Measurements from ENCODE around the gene HSFX3.
"Not testable (repeated sequence)": the region's sequence is repeated elsewhere in the genome, so short reads cannot be mapped to it uniquely, and the experiment has no call there.

The HSFX3 gene

DNA sequence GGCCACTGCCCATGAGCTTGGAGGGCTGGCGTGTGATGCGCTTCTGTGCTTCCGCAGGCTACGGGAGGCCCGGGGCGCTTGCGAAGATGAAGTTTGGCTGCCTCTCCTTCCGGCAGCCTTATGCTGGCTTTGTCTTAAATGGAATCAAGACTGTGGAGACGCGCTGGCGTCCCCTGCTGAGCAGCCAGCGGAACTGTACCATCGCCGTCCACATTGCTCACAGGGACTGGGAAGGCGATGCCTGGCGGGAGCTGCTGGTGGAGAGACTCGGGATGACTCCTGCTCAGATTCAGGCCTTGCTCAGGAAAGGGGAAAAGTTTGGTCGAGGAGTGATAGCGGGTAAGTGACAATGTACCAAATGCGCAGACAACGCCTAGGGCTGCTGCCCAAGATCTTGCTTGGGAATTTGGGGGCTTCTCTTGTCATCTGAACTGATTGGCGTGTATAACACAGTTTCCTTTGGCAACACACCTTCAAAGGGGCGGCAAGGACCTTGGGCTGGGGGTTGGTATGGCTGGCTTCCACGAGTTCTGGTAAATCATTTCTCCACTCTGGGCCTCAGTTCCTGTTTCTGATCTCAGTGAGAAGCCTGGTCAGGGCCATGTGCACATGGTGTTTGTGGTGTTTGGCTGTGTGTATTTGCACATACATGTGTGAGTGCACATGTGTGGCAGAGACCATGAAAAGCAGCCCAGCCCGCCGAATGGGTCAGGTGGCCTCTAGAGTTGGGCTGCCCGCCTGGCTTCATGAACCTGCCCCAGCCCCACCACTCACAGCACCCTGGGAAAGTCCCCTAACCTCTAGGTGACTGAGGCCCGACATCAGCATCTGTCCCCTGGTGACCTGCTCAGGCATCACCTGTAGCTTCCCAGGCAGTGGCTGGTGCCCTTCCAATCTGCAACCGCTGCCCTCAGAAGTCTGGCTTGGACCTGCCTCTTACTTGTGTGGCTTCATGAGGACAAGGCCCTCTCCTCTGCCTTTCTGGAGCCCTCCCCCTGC lies 3.9 kb downstream of the HSFX3 start:
- DNase-seq (ENCODE audit: extremely low spot score); POLR2A ChIA-PET; CTCF ChIA-PET: not testable (repeated sequence)

DNA sequence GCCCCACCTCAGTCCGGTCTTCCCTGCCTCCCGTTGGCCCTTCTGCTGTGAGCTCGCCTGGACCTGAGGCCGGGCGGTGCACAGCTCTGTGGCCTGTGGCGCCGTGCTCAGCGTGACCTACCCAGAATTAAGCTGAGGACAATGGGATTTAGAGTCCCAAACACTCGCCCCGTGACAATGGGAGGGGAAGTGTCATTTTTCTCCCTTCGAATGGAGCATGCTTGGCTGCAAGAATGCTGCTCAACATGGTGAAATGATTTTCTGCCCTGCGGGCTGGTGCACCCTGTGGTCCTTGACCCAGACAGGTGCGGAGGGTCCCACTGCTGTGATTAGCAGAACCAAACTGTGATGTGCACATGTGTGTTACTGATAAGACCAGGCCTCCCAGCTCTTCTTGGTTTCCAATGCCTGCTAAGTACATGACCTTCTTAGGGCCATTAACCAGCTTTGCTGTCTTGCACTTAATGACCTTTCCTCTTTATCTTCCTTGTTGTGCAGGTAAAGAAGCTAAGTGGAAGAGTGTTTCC lies 8.1 kb downstream of the HSFX3 start:
- CTCF ChIA-PET, result no interaction called here
- DNase-seq (ENCODE audit: extremely low spot score), result no peak
- TF ChIP-seq FOXA1 (IDR thresholded peaks at IDR 0.05) (no peak), L3MBTL2 (conservative IDR thresholded peaks at IDR 0.05) (no peak), FOXM1 (IDR thresholded peaks at IDR 0.05; ENCODE audit: borderline replicate concordance) (no peak), TARDBP (IDR thresholded peaks at IDR 0.05) (no peak), SUZ12 (IDR thresholded peaks at IDR 0.05) (no peak)
- TF ChIP-seq, protein P1, sequence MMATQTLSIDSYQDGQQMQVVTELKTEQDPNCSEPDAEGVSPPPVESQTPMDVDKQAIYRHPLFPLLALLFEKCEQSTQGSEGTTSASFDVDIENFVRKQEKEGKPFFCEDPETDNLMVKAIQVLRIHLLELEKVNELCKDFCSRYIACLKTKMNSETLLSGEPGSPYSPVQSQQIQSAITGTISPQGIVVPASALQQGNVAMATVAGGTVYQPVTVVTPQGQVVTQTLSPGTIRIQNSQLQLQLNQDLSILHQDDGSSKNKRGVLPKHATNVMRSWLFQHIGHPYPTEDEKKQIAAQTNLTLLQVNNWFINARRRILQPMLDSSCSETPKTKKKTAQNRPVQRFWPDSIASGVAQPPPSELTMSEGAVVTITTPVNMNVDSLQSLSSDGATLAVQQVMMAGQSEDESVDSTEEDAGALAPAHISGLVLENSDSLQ (IDR thresholded peaks at IDR 0.05), result no peak
- POLR2A ChIA-PET, result interaction anchor here (2.4 kb wide), 1 partner anchor 29 kb away, joined by 5 read pairs; no protein-coding TSS in a partner anchor

DNA sequence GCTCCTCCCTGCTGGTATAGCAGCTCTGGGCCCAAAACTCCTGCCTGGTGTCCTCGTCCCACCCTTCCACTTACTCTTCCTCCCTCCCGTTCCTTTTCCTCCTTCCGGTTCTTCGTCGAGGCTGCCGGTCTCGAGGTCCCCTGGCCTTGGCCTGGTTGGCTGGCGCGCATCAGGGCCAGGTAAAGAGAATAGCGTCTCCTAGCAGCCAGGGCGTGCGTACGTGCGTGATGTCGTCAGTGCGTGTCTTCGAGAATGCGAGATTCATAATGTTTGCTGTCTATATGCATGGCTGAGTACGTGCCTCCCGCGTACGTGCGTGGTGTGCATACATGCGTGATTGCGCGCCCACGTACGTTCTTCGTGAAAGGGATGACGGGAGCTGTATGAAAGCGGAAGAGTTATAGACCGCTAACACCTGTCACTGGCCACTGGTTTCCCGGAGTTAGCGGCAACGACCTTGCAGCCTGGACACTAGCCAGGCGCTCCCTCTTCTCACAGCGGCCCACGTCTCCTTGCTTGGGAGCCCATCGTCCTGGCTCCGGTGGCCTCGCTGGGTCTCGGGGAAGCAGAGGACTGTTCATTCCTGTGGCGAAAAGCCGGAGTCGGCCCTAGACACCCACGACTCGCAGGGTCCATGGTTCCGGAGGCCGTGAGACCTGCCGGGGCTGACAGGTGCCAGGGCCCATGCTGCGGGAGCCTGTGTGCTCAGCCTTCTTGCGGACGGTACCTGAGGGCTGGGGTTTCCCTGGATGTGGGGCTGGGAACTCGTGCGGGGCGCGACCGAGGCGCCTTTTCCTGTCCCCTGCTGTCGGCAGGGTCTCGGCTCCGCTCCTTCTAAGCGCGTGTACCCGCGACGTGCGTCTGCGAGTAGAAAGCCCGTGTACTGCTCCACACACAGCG lies 8.9 kb downstream of the HSFX3 start, which contains the start of gene EOLA1:
EOLA1 (plus strand) TSS at position 392 of the 900 bp plus-strand sequence. CDS start 4,619 bp downstream, outside the sequence.
- peak; percentile 84 for DNase-seq (ENCODE audit: extremely low spot score)
- ChIA-PET POLR2A (interaction anchor here (1.0 to 2.4 kb wide), 4 partner anchors 28 to 398 kb away, joined by 3 to 8 read pairs (median 6); partner anchors contain the start of genes EOLA2 and IDS), CTCF (interaction anchor here (0.5 kb wide), 1 partner anchor 12 kb away, joined by 4 read pairs; no protein-coding TSS in a partner anchor)
- TF ChIP-seq L3MBTL2 (conservative IDR thresholded peaks at IDR 0.05) (peak; percentile 88), TARDBP (IDR thresholded peaks at IDR 0.05) (peak; percentile 99), ZNF384 (IDR thresholded peaks at IDR 0.05) (no peak), CTBP1 (IDR thresholded peaks at IDR 0.05; ENCODE audit: borderline replicate concordance) (peak; percentile 9; the same call in 1 of the 2 replicates)
- TF ChIP-seq, protein P1 (IDR thresholded peaks at IDR 0.05), result peak; percentile 87

DNA sequence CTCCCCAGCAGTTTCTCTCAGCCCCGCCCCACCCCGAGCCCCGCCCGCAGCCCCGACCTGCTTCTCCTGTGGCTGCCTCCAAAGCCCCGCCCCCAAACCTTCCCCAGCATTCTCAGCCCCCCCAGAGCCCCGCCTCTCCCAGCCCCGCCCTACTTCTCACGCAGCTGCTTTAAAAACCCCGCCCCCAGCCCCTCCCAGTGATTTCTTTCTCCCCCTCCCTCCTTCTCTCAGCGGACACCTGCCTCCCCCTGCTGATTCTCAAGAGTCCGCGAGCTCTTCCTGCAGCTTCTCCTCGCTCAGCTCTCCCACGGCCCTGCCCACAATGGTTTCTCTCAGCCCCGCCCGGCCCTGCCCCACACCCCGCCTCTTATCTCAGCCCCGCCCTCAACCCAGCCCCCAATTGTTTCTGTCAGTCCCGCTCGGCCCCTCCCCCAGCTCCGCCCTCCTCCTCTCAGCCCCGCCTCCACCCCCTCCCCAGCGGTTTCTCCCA lies 9.5 kb downstream of the HSFX3 start:
- DNase-seq (ENCODE audit: extremely low spot score), result peak; percentile 93
- POLR2A ChIA-PET, result interaction anchor here (1.0 to 2.4 kb wide), 4 partner anchors 27 to 398 kb away, joined by 3 to 8 read pairs (median 6); partner anchors contain the start of genes EOLA2 and IDS
- CTCF ChIA-PET, result interaction anchor here (0.5 to 1.2 kb wide), 2 partner anchors 11 to 28 kb away, joined by 3 to 4 read pairs; no protein-coding TSS in a partner anchor
- no peak for TF ChIP-seq NFRKB (IDR thresholded peaks at IDR 0.05)
- TF ChIP-seq SP1 (IDR thresholded peaks at IDR 0.05), result peak; percentile 25; the same call in 1 of the 2 replicates
- no peak for TF ChIP-seq FOXA1 (IDR thresholded peaks at IDR 0.05)
- TF ChIP-seq ZNF384 (IDR thresholded peaks at IDR 0.05), result no peak
- no peak for TF ChIP-seq BHLHE40 (IDR thresholded peaks at IDR 0.05; ENCODE audit: borderline replicate concordance)
- TF ChIP-seq, protein P1 (IDR thresholded peaks at IDR 0.05), result no peak

DNA sequence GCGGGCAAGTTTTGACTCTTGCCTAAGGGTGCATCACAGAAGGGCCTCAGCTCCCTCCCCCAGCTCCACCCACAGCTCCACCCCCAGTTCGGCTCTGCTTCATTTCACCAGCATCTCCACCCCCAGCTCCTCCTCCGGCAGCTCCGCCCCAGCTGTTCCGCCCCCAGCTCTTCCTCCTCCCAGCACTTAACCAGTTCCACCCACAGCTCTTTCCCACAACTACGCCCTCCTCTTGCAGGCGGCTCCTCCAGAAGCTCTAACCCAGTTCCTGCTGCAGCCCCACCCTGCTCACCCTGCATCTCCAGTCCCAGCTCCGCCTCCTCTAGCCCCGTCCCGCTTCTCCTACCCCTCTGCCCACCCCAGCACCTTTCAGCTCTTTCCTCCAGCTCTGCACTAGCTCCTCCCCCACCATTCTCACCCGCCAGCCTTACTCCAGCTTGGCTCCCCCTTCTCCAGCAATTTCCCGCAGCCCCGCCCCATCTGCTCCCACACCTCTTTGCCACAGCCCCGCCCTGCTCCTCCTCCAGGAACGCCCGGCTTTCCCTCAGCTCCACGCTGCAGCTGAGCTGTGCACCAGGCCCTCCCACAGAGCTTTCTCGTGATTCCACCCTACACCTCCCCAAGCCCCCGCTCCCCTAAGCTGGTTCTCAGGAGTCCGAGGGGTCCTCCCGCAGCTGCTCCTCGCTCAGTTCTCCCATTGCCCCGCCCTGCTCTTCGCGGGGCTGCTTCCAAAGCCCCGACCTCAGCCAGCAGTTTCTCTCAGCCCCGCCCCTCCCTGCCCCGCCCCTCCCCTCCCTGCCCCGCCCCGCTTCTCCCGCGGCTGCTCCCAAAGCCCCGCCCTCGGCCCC lies 10.2 kb downstream of the HSFX3 start:
- ChIA-PET POLR2A (interaction anchor here (2.0 to 2.4 kb wide), 3 partner anchors 27 to 399 kb away, joined by 5 to 8 read pairs (median 6); partner anchors contain the start of genes EOLA2 and IDS), CTCF (interaction anchor here (1.1 to 1.2 kb wide), 2 partner anchors 12 to 27 kb away, joined by 3 read pairs; no protein-coding TSS in a partner anchor)
- DNase-seq (ENCODE audit: extremely low spot score), result peak; percentile 85
- no peak for TF ChIP-seq L3MBTL2 (conservative IDR thresholded peaks at IDR 0.05)
- no peak for TF ChIP-seq BHLHE40 (IDR thresholded peaks at IDR 0.05; ENCODE audit: borderline replicate concordance)
- no peak for TF ChIP-seq NFRKB (IDR thresholded peaks at IDR 0.05)

DNA sequence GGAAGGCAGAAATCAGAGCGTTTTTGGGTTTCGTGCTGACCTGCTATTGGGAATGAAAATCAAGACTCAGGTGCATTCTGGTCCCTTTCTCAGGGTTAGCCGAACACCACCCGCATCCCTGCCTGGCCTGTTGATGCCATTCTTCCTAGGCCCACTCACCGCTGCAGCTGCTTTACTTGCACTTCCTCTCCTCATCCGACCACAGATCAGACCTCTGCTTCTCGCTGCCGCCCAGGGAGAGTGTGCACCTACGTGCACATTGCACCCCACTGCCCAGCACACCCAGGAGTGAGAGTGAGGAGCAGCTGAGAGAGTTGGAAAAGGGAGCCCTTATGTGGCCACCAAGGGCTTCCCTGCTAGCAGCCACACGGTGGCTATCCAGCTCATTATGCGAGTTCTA lies 12.2 kb downstream of the HSFX3 start:
- CTCF ChIA-PET; DNase-seq (ENCODE audit: extremely low spot score); POLR2A ChIA-PET: not testable (repeated sequence)

DNA sequence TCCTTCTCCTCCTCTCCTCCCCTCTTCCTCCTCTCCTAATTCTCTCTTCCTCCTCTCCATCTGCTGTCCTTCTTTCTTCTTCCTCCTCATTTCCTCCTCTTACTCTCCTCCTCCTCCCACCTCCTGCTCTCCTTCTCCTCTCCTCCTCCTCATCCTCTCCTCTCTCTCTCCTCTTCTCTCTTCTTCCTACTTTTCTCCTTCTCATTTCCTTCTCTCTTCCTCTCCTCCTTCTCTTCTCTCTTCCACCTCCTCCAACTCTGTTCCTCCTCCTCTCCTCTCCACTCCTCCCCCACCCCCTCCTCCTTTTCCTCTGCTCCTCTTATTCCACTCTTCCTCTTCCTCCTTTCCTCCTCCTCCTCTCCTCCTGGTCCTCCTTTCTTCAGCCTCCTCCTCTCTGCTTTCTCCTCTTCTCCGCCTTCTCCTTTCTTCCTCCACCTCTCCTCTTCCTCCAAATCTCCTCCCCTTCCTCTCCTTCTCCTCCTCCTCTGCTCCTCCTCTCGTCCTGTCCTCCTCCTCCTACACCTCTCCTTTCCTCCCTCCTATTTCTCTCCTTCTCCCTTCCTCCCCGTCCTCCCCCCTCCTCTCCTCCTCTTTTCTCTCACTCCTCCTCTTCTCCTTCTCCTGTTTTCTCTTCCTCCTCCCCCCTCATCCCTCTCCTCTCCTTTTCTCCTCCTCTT lies 14.7 kb downstream of the HSFX3 start:
- POLR2A ChIA-PET, result not testable (repeated sequence)

DNA sequence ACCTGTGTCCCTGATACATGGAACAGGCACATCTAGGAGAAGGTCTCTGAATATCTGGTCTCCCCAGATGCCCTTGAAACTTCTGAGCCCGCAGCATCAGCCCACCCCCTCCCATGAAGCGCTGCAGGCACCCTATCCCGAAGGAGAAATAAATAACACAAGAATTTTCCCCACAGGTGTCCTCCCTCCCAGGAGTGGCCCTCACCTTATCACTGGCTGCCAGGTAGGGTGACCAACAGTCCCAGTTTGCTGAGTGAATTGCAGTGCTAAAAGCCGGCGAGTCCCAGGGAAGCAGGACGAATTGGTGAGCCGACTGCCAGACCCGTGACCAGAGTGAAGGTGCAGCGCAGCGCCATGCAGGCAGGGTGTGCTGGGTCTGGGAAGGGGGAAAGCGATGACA lies 15.7 kb downstream of the HSFX3 start:
- DNase-seq (ENCODE audit: extremely low spot score); CTCF ChIA-PET; POLR2A ChIA-PET: not testable (repeated sequence)

More for the DNA sequence above, 14.7 kb downstream of the HSFX3 start:
- DNase-seq (ENCODE audit: extremely low spot score); CTCF ChIA-PET: not testable (repeated sequence)

DNA sequence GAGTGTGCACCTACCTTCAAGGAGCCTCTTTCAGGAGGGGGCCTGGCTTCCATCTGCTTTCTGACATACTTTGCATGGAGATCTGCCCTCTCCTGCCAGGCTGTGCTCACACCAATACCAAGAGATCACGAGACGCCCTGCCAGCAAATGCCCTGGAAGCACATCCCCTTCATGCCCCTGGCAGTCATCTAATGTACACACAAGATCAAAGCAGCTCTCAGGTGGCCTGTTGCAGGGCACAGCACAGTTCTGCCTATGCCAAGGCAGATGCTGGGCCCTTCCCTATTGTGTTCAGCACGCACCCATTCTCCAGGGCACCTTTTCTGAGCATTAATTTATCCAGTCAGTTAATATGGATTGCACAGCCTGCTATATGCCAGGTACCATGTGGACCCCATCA lies 16.9 kb downstream of the HSFX3 start:
- POLR2A ChIA-PET; CTCF ChIA-PET; DNase-seq (ENCODE audit: extremely low spot score): not testable (repeated sequence)

All from HEK293T (cell line).